ENCODE data around the gene LPCAT2.

GRCh38 chr16:55561319-55561848 lies 52.5 kb downstream of the LPCAT2 start:
- TF ChIP-seq POLR2A (IDR thresholded peaks at IDR 0.05), result no peak
- TF ChIP-seq, protein P1, sequence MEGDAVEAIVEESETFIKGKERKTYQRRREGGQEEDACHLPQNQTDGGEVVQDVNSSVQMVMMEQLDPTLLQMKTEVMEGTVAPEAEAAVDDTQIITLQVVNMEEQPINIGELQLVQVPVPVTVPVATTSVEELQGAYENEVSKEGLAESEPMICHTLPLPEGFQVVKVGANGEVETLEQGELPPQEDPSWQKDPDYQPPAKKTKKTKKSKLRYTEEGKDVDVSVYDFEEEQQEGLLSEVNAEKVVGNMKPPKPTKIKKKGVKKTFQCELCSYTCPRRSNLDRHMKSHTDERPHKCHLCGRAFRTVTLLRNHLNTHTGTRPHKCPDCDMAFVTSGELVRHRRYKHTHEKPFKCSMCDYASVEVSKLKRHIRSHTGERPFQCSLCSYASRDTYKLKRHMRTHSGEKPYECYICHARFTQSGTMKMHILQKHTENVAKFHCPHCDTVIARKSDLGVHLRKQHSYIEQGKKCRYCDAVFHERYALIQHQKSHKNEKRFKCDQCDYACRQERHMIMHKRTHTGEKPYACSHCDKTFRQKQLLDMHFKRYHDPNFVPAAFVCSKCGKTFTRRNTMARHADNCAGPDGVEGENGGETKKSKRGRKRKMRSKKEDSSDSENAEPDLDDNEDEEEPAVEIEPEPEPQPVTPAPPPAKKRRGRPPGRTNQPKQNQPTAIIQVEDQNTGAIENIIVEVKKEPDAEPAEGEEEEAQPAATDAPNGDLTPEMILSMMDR (IDR thresholded peaks at IDR 0.05), result no peak

Measured in gastroesophageal sphincter (tissue), 3 donors.